GM12878 (cell line): ENCODE data around the gene GRIN3A. TPM values are rescaled to one million over a fixed set of nuclear protein-coding genes. Genes with fewer than 3 reads are reported as not detected.

Experiments
- ATAC-seq: fragments of 200-7000 bp; cut with Tn5 transposase; 3 replicates; pipeline ENCODE4 v1.9.1; 2020; ENCODE audit warnings: mild to moderate bottlenecking, moderate library complexity
- BruUV-seq: library from RNA; stranded (reverse); fragments of 400-500 nt; replicated peaks from 2 replicates; lab custom pipeline; 2021; lab: Mats Ljungman, UMichigan
- CTCF ChIA-PET: fragments of 300-600 bp; sonication (Branson Sonifier 250); formaldehyde crosslinking; extraction: SDS; loops from one replicate; lab custom pipeline; 2021; ENCODE audit warnings: inconsistent platforms; lab: Yijun Ruan, JAX
- POLR2A ChIA-PET: fragments of 350-600 bp; formaldehyde crosslinking; extraction: SDS; loops from one replicate; lab custom pipeline; 2021; ENCODE audit warnings: inconsistent platforms; lab: Charles Lee
- RAD21 ChIA-PET: fragments of 300-600 bp; sonication (Branson Sonifier 250); formaldehyde crosslinking; loops from one replicate; lab custom pipeline; 2023; ENCODE audit warnings: antibody characterized with exemption; ENCODE audit not compliant: unreplicated experiment; lab: Charles Lee
- SMC1A ChIA-PET: fragments of 300-600 bp; sonication (Branson Sonifier 250); formaldehyde crosslinking; loops from one replicate; lab custom pipeline; 2023; ENCODE audit not compliant: unreplicated experiment, uncharacterized antibody; lab: Charles Lee
- DNase-seq: peaks from one replicate; pipeline ENCODE4 v3.0.0-alpha.2; 2011; ENCODE audit warnings: low read depth, low spot score
- FAIRE-seq: peaks from 3 replicates; lab custom pipeline; 2011; peaks lifted over from hg19 to GRCh38; lab: Jason Lieb, UNC
- H2AFZ ChIP-seq: 2 replicates; pipeline ENCODE4 v1.6.0; 2011; ENCODE audit warnings: low read depth, low read length, control low read depth; ENCODE audit not compliant: control insufficient read depth
- H3K27ac ChIP-seq: 2 replicates; pipeline ENCODE4 v1.5.1; 2011; ENCODE audit warnings: control low read depth; ENCODE audit not compliant: control insufficient read depth, insufficient read depth
- H3K27me3 ChIP-seq, 2 experiments: replicated peaks in 1 of 2; 2 replicates each; pipeline versions ENCODE4 v1.6.0 to v1.6.1; 2011; ENCODE audit warnings: low read length in 1 of 2; ENCODE audit not compliant: control insufficient read depth in 2 of 2, insufficient read depth in 2 of 2
- H3K36me3 ChIP-seq, 2 experiments: 2 replicates each; pipeline ENCODE4 v1.5.1; 2011; ENCODE audit warnings: low read length in 1 of 2; ENCODE audit not compliant: control insufficient read depth in 2 of 2, insufficient read depth in 2 of 2
- H3K4me1 ChIP-seq: 2 replicates; pipeline ENCODE4 v1.6.1; 2011; ENCODE audit warnings: mild to moderate bottlenecking, low read length, moderate library complexity, mixed read lengths; ENCODE audit not compliant: control insufficient read depth, insufficient read depth
- H3K4me2 ChIP-seq: 2 replicates; pipeline ENCODE4 v1.6.0; 2011; ENCODE audit warnings: control low read depth; ENCODE audit not compliant: control insufficient read depth, insufficient read depth
- H3K4me3 ChIP-seq: fragments of 200-600 bp; sonication (generic); 2 replicates; pipeline ENCODE4 v1.5.1; 2016
- H3K79me2 ChIP-seq: 2 replicates; pipeline ENCODE4 v1.6.0; 2011; ENCODE audit warnings: low read length; ENCODE audit not compliant: control insufficient read depth, insufficient read depth
- H3K9ac ChIP-seq: 2 replicates; pipeline ENCODE4 v1.8.0; 2011; ENCODE audit warnings: low read length, control low read depth, mixed read lengths; ENCODE audit not compliant: control insufficient read depth, insufficient read depth
- H3K9me3 ChIP-seq: replicated peaks from 3 replicates; pipeline ENCODE4 v1.5.1; 2011; ENCODE audit warnings: mild to moderate bottlenecking, low read length; ENCODE audit not compliant: control insufficient read depth, insufficient read depth
- H4K20me1 ChIP-seq: 2 replicates; pipeline ENCODE4 v1.6.0; 2011; ENCODE audit not compliant: control insufficient read depth, insufficient read depth
- ESRRA ChIP-seq: IDR thresholded peaks from 2 replicates; pipeline ENCODE4 v1.6.1; 2012; ENCODE audit warnings: mild to moderate bottlenecking, low read length, improper control_type of control experiment
- ETV6 ChIP-seq, 2 experiments: fragments of 450-650 bp in 1 of 2; IDR thresholded peaks in 1 of 2; conservative IDR thresholded peaks in 1 of 2; 2 replicates each; pipeline ENCODE4 v1.6.1; 2014; ENCODE audit warnings: antibody characterized with exemption in 1 of 2, borderline replicate concordance in 1 of 2, low read depth in 1 of 2, mild to moderate bottlenecking in 1 of 2, moderate library complexity in 1 of 2
- MEF2A ChIP-seq: IDR thresholded peaks from 2 replicates; pipeline ENCODE4 v1.6.1; 2011; ENCODE audit warnings: low read depth, mild to moderate bottlenecking, low read length, moderate library complexity; ENCODE audit not compliant: insufficient read depth
- NFXL1 ChIP-seq: fragments of 450-650 bp; IDR thresholded peaks from 2 replicates; pipeline ENCODE4 v1.6.1; 2017; ENCODE audit warnings: antibody characterized with exemption, mild to moderate bottlenecking, borderline replicate concordance
- PML ChIP-seq: IDR thresholded peaks from 2 replicates; pipeline ENCODE4 v1.6.1; 2012; ENCODE audit warnings: low read length, inconsistent platforms
- RFX5 ChIP-seq: IDR thresholded peaks from 2 replicates; pipeline ENCODE4 v1.6.1; 2011; ENCODE audit warnings: low read depth, low read length, improper control_type of control experiment
- ZNF622 ChIP-seq: fragments of 450-650 bp; IDR thresholded peaks from 2 replicates; pipeline ENCODE4 v1.6.1; 2017; ENCODE audit warnings: mild to moderate bottlenecking, inconsistent platforms
- WGBS: methylation state at CpG from one replicate; pipeline ENCODE4 v1.1.6; 2016; ENCODE audit warnings: low lambda C conversion rate; ENCODE audit not compliant: insufficient replicate concordance, insufficient coverage; ENCODE audit errors: missing lambda C conversion rate; 5-methylcytosine and 5-hydroxymethylcytosine counted together
- in situ Hi-C: fragments of 300-500 bp; cut with MboI; formaldehyde crosslinking; loops from 9 replicates; pipeline ENCODE4 v1.14.3; 2018; ENCODE audit warnings: mixed read lengths
- intact Hi-C: fragments of 100-400 bp; cut with micrococcal nuclease; formaldehyde crosslinking; loops from one replicate; pipeline ENCODE4 v1.14.2; 2022; ENCODE audit not compliant: unreplicated experiment
- polyA plus RNA-seq, 11 experiments: library from polyadenylated mRNA; depleted of rRNA in 4 of 11; unstranded in 6 of 11; stranded (reverse) in 5 of 11; fragments of >200 nt; fragmentation: Nextera tagmentation in 4 of 11; fragmentation: Illumina TruSeq in 1 of 11; extraction: Ambion mirVana in 4 of 11; extraction: Trizol in 1 of 11; gene quantifications; 1 replicate in 1 of 11; 2 replicates in 10 of 11; pipeline versions ENCODE4 v1.2.1 to v1.2.3, GENCODE V29; 2011 to 2016; ENCODE audit warnings: inconsistent platforms in 2 of 11, missing spikeins in 2 of 11, low read depth in 1 of 11
- total RNA-seq, 4 experiments: library from RNA; depleted of rRNA in 3 of 4; stranded (reverse); fragments of >200 nt in 3 of 4; fragmentation: Illumina TruSeq in 1 of 4; extraction: Trizol in 1 of 4; gene quantifications; 2 replicates each; pipeline versions ENCODE4 v1.2.1 to v1.2.3, GENCODE V29; 2013 to 2021
- TF ChIP-seq, protein P1 (sequence below): IDR thresholded peaks from 2 replicates; pipeline ENCODE4 v1.6.1; 2011; ENCODE audit warnings: low read depth, low read length, improper control_type of control experiment, borderline replicate concordance

Gene GRIN3A
- total and polyA plus RNA-seq, 10 of the 15 experiments (the other 5 are each of a cell fraction or from before 2014, with no cell fraction given): 0.03 to 0.05 (median 0.04) TPM; not detected in 7

- no peak overlapping the region for H3K4me3 ChIP-seq
- BruUV-seq: no TSS peak
- POLR2A ChIA-PET: interaction anchor here (0.6 kb wide), 1 partner anchor 362 kb away, joined by 5 read pairs; no protein-coding TSS in a partner anchor
- H3K4me1 ChIP-seq: no peaks in the 10 kb centered on the region
- no peak for DNase-seq
- SMC1A ChIA-PET: no interaction called here
- H3K9ac ChIP-seq: no peak overlapping the region
- no peaks in the 10 kb centered on the region for H3K36me3 ChIP-seq
- FAIRE-seq: no peak
- H3K4me2 ChIP-seq: no peak overlapping the region
- H3K79me2 ChIP-seq: no peaks in the 10 kb centered on the region
- ATAC-seq: no peak
- CTCF ChIA-PET: no interaction called here
- H3K27me3 ChIP-seq: no peaks in the 10 kb centered on the region
- no peak overlapping the region for H2AFZ ChIP-seq
- TF ChIP-seq RFX5: no peak
- WGBS: 16% methylated on average over 2 of the region's 2 CpGs
- no peaks in the 10 kb centered on the region for H4K20me1 ChIP-seq
- H3K27ac ChIP-seq: no peak overlapping the region
- RAD21 ChIA-PET: no interaction called here
- intact Hi-C loops: no loop called here
- H3K9me3 ChIP-seq: no peaks in the 10 kb centered on the region
- in situ Hi-C loops: no loop called here
Measured at GRCh38 chr9:101751895-101752294, 13.4 kb upstream of the GRIN3A start.

DNA sequence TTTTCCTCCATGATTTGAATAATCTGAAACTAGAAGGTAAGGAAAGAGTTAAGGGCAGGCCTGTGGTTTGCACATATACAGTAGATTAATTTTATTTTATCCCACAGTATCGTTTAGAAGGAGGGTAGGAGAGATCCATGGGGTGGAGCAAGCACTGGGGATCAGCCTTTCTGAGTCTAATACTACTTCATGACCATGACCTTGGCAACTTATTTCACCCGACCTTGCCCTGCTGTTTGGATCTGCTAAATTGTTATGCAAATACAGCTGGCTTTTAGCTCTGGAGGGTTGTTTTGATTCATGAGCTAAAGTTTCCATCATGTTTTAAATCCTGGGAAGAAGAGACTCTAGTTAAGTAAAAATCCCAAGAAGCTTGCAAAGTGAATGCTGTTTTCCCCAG is 864 bp upstream of the GRIN3A start:
- Histone ChIP-seq H3K4me1 (no peaks in the 10 kb centered on the region), H3K4me3 (no peak overlapping the region), H3K9me3 (no peaks in the 10 kb centered on the region; the same call in 2 of the 3 replicates), H3K27ac (no peak overlapping the region), H3K4me2 (no peak overlapping the region), H3K36me3 (no peaks in the 10 kb centered on the region), H2AFZ (no peak overlapping the region), H3K27me3 (peaks cover 0 to 9% of the 10 kb centered on the region in 2 experiments; a peak in 3 of 4 replicates), H3K9ac (no peak overlapping the region), H4K20me1 (no peaks in the 10 kb centered on the region), H3K79me2 (no peaks in the 10 kb centered on the region)
- no peak for FAIRE-seq
- RAD21 ChIA-PET: no interaction called here
- WGBS: 4% methylated on average over 2 of the region's 2 CpGs
- POLR2A ChIA-PET: no interaction called here
- CTCF ChIA-PET: no interaction called here
- SMC1A ChIA-PET: interaction anchor here (1.0 kb wide), 1 partner anchor 52 kb away, joined by 4 read pairs; no protein-coding TSS in a partner anchor
- DNase-seq: no peak
- no TSS peak for BruUV-seq
- in situ Hi-C loops: no loop called here
- TF ChIP-seq ETV6 (conservative IDR thresholded peaks at IDR 0.05 in 1 of 2, IDR thresholded peaks at IDR 0.05 in 1 of 2; ENCODE audit: borderline replicate concordance in 1 of 2, low read depth in 1 of 2) (no peak), PML (no peak), MEF2A (no peak), NFXL1 (no peak), ZNF622 (no peak), ESRRA (no peak)
- TF ChIP-seq, protein P1, sequence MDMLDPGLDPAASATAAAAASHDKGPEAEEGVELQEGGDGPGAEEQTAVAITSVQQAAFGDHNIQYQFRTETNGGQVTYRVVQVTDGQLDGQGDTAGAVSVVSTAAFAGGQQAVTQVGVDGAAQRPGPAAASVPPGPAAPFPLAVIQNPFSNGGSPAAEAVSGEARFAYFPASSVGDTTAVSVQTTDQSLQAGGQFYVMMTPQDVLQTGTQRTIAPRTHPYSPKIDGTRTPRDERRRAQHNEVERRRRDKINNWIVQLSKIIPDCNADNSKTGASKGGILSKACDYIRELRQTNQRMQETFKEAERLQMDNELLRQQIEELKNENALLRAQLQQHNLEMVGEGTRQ: no peak
- no peak for ATAC-seq
- intact Hi-C loops: no loop called here
